ENCODE measurements around the gene FAM81A.
"Not testable (repeated sequence)": the region's sequence is repeated elsewhere in the genome, so short reads cannot be mapped to it uniquely, and the experiment has no call there.

Gene FAM81A

GRCh38 chr15:59437817-59438624 lies at the start of gene FAM81A:
TSS of gene FAM81A (plus strand) at chr15:59438186. CDS start at chr15:59458627, 20,441 bp downstream.
- Mint-ChIP-seq H3K4me3 (peak within 1 kb of the TSS; percentile 79), H3K27ac (no peak within 1 kb of the TSS), H3K9me3 (no peaks in the 10 kb centered on the region), H3K36me3 (ENCODE audit: low read depth) (no peaks in the 10 kb centered on the region), H3K4me1 (ENCODE audit: low read depth) (peaks cover 13% of the 10 kb centered on the region), H3K27me3 (ENCODE audit: low read depth) (peaks cover 82% of the 10 kb centered on the region)

GRCh38 chr15:59388670-59389069 lies 49.3 kb upstream of the FAM81A start:
- no peak overlapping the region for H3K27ac Mint-ChIP-seq
- H3K4me1 Mint-ChIP-seq (ENCODE audit: low read depth): peaks cover 12% of the 10 kb centered on the region
- peaks cover 2% of the 10 kb centered on the region for H3K36me3 Mint-ChIP-seq (ENCODE audit: low read depth)
- H3K27me3 Mint-ChIP-seq (ENCODE audit: low read depth): peaks cover 5% of the 10 kb centered on the region
- no peaks in the 10 kb centered on the region for H3K9me3 Mint-ChIP-seq
- H3K4me3 Mint-ChIP-seq: no peak overlapping the region

GRCh38 chr15:59392299-59392698 lies 45.7 kb upstream of the FAM81A start:
- no peaks in the 10 kb centered on the region for H3K9me3 Mint-ChIP-seq
- H3K4me3 Mint-ChIP-seq: no peak overlapping the region
- peaks cover 15% of the 10 kb centered on the region for H3K27me3 Mint-ChIP-seq (ENCODE audit: low read depth)
- no peak overlapping the region for H3K27ac Mint-ChIP-seq
- peaks cover 5% of the 10 kb centered on the region for H3K4me1 Mint-ChIP-seq (ENCODE audit: low read depth)
- no peaks in the 10 kb centered on the region for H3K36me3 Mint-ChIP-seq (ENCODE audit: low read depth)

- Mint-ChIP-seq H3K4me1 (ENCODE audit: low read depth) (peaks cover 4% of the 10 kb centered on the region), H3K27me3 (ENCODE audit: low read depth) (peaks cover 21% of the 10 kb centered on the region), H3K9me3 (no peaks in the 10 kb centered on the region), H3K4me3 (no peak overlapping the region), H3K36me3 (ENCODE audit: low read depth) (no peaks in the 10 kb centered on the region), H3K27ac (no peak overlapping the region)
These were observed 43.8 kb upstream of the FAM81A start for GRCh38 chr15:59394166-59394661.

- H3K36me3 Mint-ChIP-seq (ENCODE audit: low read depth): no peaks in the 10 kb centered on the region
- H3K27ac Mint-ChIP-seq: no peak overlapping the region
- peaks cover 32% of the 10 kb centered on the region for H3K27me3 Mint-ChIP-seq (ENCODE audit: low read depth)
- no peaks in the 10 kb centered on the region for H3K9me3 Mint-ChIP-seq
- no peak overlapping the region for H3K4me3 Mint-ChIP-seq
- H3K4me1 Mint-ChIP-seq (ENCODE audit: low read depth): peaks cover 4% of the 10 kb centered on the region
These were observed 41.8 kb upstream of the FAM81A start for GRCh38 chr15:59396211-59396610.

GRCh38 chr15:59396679-59397078 lies 41.3 kb upstream of the FAM81A start:
- H3K4me3 Mint-ChIP-seq: no peak overlapping the region
- H3K27ac Mint-ChIP-seq: no peak overlapping the region
- peaks cover 32% of the 10 kb centered on the region for H3K27me3 Mint-ChIP-seq (ENCODE audit: low read depth)
- no peaks in the 10 kb centered on the region for H3K36me3 Mint-ChIP-seq (ENCODE audit: low read depth)
- H3K4me1 Mint-ChIP-seq (ENCODE audit: low read depth): peaks cover 4% of the 10 kb centered on the region
- no peaks in the 10 kb centered on the region for H3K9me3 Mint-ChIP-seq

GRCh38 chr15:59398220-59398619 lies 39.8 kb upstream of the FAM81A start:
- H3K9me3 Mint-ChIP-seq: no peaks in the 10 kb centered on the region
- no peak overlapping the region for H3K4me3 Mint-ChIP-seq
- peaks cover 4% of the 10 kb centered on the region for H3K4me1 Mint-ChIP-seq (ENCODE audit: low read depth)
- H3K36me3 Mint-ChIP-seq (ENCODE audit: low read depth): no peaks in the 10 kb centered on the region
- peaks cover 32% of the 10 kb centered on the region for H3K27me3 Mint-ChIP-seq (ENCODE audit: low read depth)
- H3K27ac Mint-ChIP-seq: no peak overlapping the region

GRCh38 chr15:59399465-59400102 lies 38.4 kb upstream of the FAM81A start:
- no peak overlapping the region for H3K27ac Mint-ChIP-seq

GRCh38 chr15:59400103-59400813 lies 37.7 kb upstream of the FAM81A start:
- no peaks in the 10 kb centered on the region for H3K9me3 Mint-ChIP-seq
- no peak overlapping the region for H3K27ac Mint-ChIP-seq
- H3K4me1 Mint-ChIP-seq (ENCODE audit: low read depth): peaks cover 4% of the 10 kb centered on the region
- peaks cover 38% of the 10 kb centered on the region for H3K27me3 Mint-ChIP-seq (ENCODE audit: low read depth)
- no peaks in the 10 kb centered on the region for H3K36me3 Mint-ChIP-seq (ENCODE audit: low read depth)
- H3K4me3 Mint-ChIP-seq: no peak overlapping the region

More at GRCh38 chr15:59399465-59400102, 38.4 kb upstream of the FAM81A start:
- Mint-ChIP-seq H3K27me3 (ENCODE audit: low read depth) (peaks cover 33% of the 10 kb centered on the region), H3K4me1 (ENCODE audit: low read depth) (peaks cover 4% of the 10 kb centered on the region), H3K4me3 (no peak overlapping the region), H3K9me3 (no peaks in the 10 kb centered on the region), H3K36me3 (ENCODE audit: low read depth) (no peaks in the 10 kb centered on the region)

GRCh38 chr15:59401051-59401823 lies 36.7 kb upstream of the FAM81A start:
- H3K36me3 Mint-ChIP-seq (ENCODE audit: low read depth); H3K27ac Mint-ChIP-seq; H3K9me3 Mint-ChIP-seq; H3K4me1 Mint-ChIP-seq (ENCODE audit: low read depth); H3K4me3 Mint-ChIP-seq: not testable (repeated sequence)
- H3K27me3 Mint-ChIP-seq (ENCODE audit: low read depth): peaks cover 32% of the 10 kb centered on the region

GRCh38 chr15:59401824-59402569 lies 36.0 kb upstream of the FAM81A start:
- no peak overlapping the region for H3K27ac Mint-ChIP-seq
- no peaks in the 10 kb centered on the region for H3K36me3 Mint-ChIP-seq (ENCODE audit: low read depth)
- no peak overlapping the region for H3K4me3 Mint-ChIP-seq
- peaks cover 24% of the 10 kb centered on the region for H3K27me3 Mint-ChIP-seq (ENCODE audit: low read depth)
- no peaks in the 10 kb centered on the region for H3K9me3 Mint-ChIP-seq
- peaks cover 4% of the 10 kb centered on the region for H3K4me1 Mint-ChIP-seq (ENCODE audit: low read depth)

- H3K36me3 Mint-ChIP-seq (ENCODE audit: low read depth): no peaks in the 10 kb centered on the region
- H3K9me3 Mint-ChIP-seq: no peaks in the 10 kb centered on the region
- H3K27me3 Mint-ChIP-seq (ENCODE audit: low read depth): peaks cover 21% of the 10 kb centered on the region
- no peak overlapping the region for H3K27ac Mint-ChIP-seq
- H3K4me1 Mint-ChIP-seq (ENCODE audit: low read depth): peaks cover under 1% of the 10 kb centered on the region
- no peak overlapping the region for H3K4me3 Mint-ChIP-seq
These were observed 32.9 kb upstream of the FAM81A start for GRCh38 chr15:59405079-59405478.

GRCh38 chr15:59406446-59406845 lies 31.5 kb upstream of the FAM81A start:
- Mint-ChIP-seq H3K27me3 (ENCODE audit: low read depth) (peaks cover 15% of the 10 kb centered on the region), H3K4me1 (ENCODE audit: low read depth) (peaks cover 9% of the 10 kb centered on the region), H3K36me3 (ENCODE audit: low read depth) (no peaks in the 10 kb centered on the region), H3K9me3 (no peaks in the 10 kb centered on the region), H3K27ac (no peak overlapping the region), H3K4me3 (no peak overlapping the region)
